ENCODE results near the gene CYP4F2. TPM values are rescaled to one million over a fixed set of nuclear protein-coding genes. Genes with fewer than 3 reads are reported as not detected.

Gene CYP4F2
- total RNA-seq, 5 donors from 2014 or later (not counting 1 experiment from before 2014, with no cell fraction given) = 0.29 TPM; not detected in 4

DNA sequence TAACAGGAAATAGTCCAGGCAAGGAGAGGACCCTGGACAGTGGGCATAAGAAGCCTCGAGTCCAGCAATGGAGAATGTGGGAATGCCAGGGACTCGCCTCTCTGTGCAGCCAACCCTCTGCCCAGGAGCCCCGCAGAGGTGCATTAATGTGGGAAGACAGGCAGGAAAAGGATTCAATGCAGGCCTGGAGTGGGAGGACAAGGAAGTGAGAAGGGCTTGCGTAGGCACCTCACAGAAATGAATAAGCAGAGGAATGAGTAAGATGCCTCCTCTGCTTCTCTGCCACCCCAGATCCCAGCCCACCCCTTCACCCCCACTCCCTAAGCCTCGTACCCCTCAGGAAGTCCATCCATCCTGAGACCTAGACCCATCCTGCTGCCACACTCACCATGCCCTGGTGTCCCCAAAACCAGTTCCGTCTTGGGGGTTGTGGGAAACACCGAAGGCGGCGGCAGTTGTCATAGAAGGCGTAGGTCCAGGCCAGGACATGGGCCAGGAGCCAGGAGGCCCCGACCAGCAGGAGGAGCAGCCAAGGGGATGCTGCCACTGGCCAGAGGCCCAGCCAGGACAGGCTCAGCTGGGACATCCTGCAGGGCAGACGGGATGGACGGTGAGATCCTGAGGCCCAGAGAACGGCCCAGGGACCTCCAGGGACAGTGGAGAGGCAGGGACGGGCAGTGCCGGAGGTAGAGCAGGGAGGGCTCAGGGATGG is 692 bp downstream of the CYP4F2 start:
- no peak overlapping the region for H3K27ac Mint-ChIP-seq
- POLR2A ChIA-PET = no interaction called here
- no peaks in the 10 kb centered on the region for H3K36me3 ChIP-seq (ENCODE audit: control insufficient read depth in 2 of 2, extremely low read depth in 1 of 2, insufficient read depth in 1 of 2, low read length in 1 of 2)
- no peak for DNase-seq
- no peak overlapping the region for H3K4me3 ChIP-seq (ENCODE audit: control insufficient read depth in 1 of 2, extremely low read depth in 1 of 2, low read length in 1 of 2)
- peaks cover 0 to 38% of the 10 kb centered on the region in 2 experiments for H3K27me3 ChIP-seq (replicated peaks in 1 of 2; ENCODE audit: control insufficient read depth in 2 of 2, extremely low read depth in 1 of 2, insufficient read depth in 2 of 2, low read length in 1 of 2)
- no peak overlapping the region for H3K4me3 Mint-ChIP-seq
- H3K36me3 Mint-ChIP-seq = no peaks in the 10 kb centered on the region
- no peaks in the 10 kb centered on the region for H3K9me3 ChIP-seq
- no peaks in the 10 kb centered on the region for H3K9me3 Mint-ChIP-seq
- peaks cover 24 to 43% of the 10 kb centered on the region in 2 donors for H3K27me3 Mint-ChIP-seq
- WGBS (ENCODE audit: insufficient coverage) = 89% methylated on average over 15 of the region's 16 CpGs
- H3K27ac ChIP-seq (ENCODE audit: low read length) = no peak overlapping the region
- CTCF ChIA-PET = no interaction called here
- H3K4me1 Mint-ChIP-seq = peaks cover 9 to 12% (median 11%) of the 10 kb centered on the region in 3 donors
- ATAC-seq (replicated peaks in 1 of 4) = no peak
- peaks cover 0 to 2% of the 10 kb centered on the region in 2 experiments for H3K4me1 ChIP-seq (ENCODE audit: control insufficient read depth in 1 of 2, extremely low read depth in 1 of 2, insufficient read depth in 2 of 2, low read length in 2 of 2)

DNA sequence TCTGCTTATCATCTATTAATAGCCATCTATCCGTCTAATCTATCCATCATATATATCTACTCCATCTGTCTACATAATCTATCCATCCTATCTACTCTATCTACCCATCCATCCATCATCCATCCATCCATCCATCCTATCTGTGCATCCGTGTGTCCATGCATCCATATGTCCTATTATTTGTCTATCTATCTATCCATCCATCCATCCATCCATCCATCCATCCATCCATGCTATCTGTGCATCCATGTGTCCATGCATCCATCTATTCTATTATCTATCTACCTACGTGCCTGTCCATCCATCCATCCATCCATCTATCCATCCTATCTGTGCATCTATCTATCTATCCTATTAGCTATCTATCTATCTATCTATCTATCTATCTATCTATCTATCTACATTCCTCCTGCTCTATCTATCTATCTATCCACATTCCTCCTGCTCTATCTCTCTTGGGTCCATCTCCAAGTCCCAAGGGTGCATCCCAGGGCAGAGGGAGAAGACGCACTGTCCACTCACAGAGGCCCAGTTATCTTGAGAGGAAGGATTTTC is 1.9 kb downstream of the CYP4F2 start:
- no peak for ATAC-seq (replicated peaks in 1 of 4)
- Histone ChIP-seq H3K9me3 (no peaks in the 10 kb centered on the region), H3K27me3 (replicated peaks in 1 of 2; ENCODE audit: control insufficient read depth in 2 of 2, extremely low read depth in 1 of 2, insufficient read depth in 2 of 2, low read length in 1 of 2) (peaks cover 0 to 33% of the 10 kb centered on the region in 2 experiments), H3K4me3 (ENCODE audit: control insufficient read depth in 1 of 2, extremely low read depth in 1 of 2, low read length in 1 of 2) (no peak overlapping the region), H3K27ac (ENCODE audit: low read length) (no peak overlapping the region), H3K4me1 (ENCODE audit: control insufficient read depth in 1 of 2, extremely low read depth in 1 of 2, insufficient read depth in 2 of 2, low read length in 2 of 2) (peaks cover 0 to 2% of the 10 kb centered on the region in 2 experiments), H3K36me3 (ENCODE audit: control insufficient read depth in 2 of 2, extremely low read depth in 1 of 2, insufficient read depth in 1 of 2, low read length in 1 of 2) (no peaks in the 10 kb centered on the region)
- ChIA-PET CTCF (no interaction called here), POLR2A (no interaction called here)
- peaks cover 9 to 12% (median 10%) of the 10 kb centered on the region in 3 donors for H3K4me1 Mint-ChIP-seq
- WGBS (ENCODE audit: insufficient coverage) = 82% methylated on average over 3 of the region's 4 CpGs
- DNase-seq = no peak
- peaks cover 23 to 35% of the 10 kb centered on the region in 2 donors for H3K27me3 Mint-ChIP-seq
- no peaks in the 10 kb centered on the region for H3K9me3 Mint-ChIP-seq
- no peak overlapping the region for H3K4me3 Mint-ChIP-seq
- H3K36me3 Mint-ChIP-seq = no peaks in the 10 kb centered on the region
- H3K27ac Mint-ChIP-seq = no peak overlapping the region

DNA sequence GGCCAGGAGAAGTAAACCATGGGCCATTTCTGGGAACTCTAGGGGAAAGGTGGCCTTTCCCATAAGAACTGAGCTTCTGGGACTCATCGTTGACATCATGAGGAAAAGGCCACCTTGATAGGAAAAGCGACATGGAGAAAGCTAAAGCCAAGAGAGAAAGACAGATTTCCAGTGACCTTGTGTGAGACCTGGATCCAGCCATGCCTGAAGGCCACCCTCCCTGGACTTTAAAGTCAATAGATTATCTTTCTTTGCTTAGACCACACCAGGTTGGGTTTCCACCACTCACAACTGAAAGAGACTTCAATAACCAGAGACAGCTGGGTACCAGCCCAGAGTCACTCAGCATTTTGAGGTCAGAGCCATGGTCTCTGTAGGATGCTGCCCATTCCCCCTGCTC is 3.5 kb downstream of the CYP4F2 start:
- H3K27ac ChIP-seq (ENCODE audit: low read length) = no peak overlapping the region
- Mint-ChIP-seq H3K4me3 (no peak overlapping the region), H3K4me1 (peaks cover 0 to under 1% (median under 1%) of the 10 kb centered on the region in 3 donors), H3K9me3 (no peaks in the 10 kb centered on the region), H3K27ac (no peak overlapping the region), H3K27me3 (peaks cover 17 to 26% of the 10 kb centered on the region in 2 donors), H3K36me3 (no peaks in the 10 kb centered on the region)
- H3K9me3 ChIP-seq = no peaks in the 10 kb centered on the region
- no peaks in the 10 kb centered on the region for H3K36me3 ChIP-seq (ENCODE audit: control insufficient read depth in 2 of 2, extremely low read depth in 1 of 2, insufficient read depth in 1 of 2, low read length in 1 of 2)
- H3K27me3 ChIP-seq (replicated peaks in 1 of 2; ENCODE audit: control insufficient read depth in 2 of 2, extremely low read depth in 1 of 2, insufficient read depth in 2 of 2, low read length in 1 of 2) = peaks cover 0 to 32% of the 10 kb centered on the region in 2 experiments
- POLR2A ChIA-PET = no interaction called here
- ATAC-seq (replicated peaks in 1 of 4) = no peak
- WGBS (ENCODE audit: insufficient coverage) = 69% methylated on average over 2 of the region's 2 CpGs
- H3K4me3 ChIP-seq (ENCODE audit: control insufficient read depth in 1 of 2, extremely low read depth in 1 of 2, low read length in 1 of 2) = no peak overlapping the region
- no peak for DNase-seq
- no peaks in the 10 kb centered on the region for H3K4me1 ChIP-seq (ENCODE audit: control insufficient read depth in 1 of 2, extremely low read depth in 1 of 2, insufficient read depth in 2 of 2, low read length in 2 of 2)
- CTCF ChIA-PET = no interaction called here

DNA sequence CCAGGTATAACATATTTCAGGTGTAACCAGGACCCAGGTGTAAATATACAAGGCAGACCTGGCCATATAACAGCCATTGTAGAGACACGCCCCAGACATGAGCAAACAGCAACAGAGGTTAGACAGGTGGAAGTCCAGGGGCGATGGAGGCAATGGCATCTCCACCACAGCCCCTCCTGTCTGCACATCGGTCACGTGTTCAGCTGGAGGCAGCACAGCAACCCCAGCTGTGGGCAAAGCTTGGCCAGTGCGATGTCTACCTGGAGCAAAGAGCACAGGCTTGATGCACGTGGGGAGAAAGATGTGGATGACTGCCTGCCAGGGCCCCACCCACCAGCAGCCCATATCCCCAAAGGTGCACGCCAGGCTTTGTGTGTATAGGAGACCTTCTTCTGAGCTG is 4.4 kb downstream of the CYP4F2 start:
- H3K9me3 Mint-ChIP-seq = no peaks in the 10 kb centered on the region
- no peak overlapping the region for H3K4me3 ChIP-seq (ENCODE audit: control insufficient read depth in 1 of 2, extremely low read depth in 1 of 2, low read length in 1 of 2)
- ATAC-seq (replicated peaks in 1 of 4) (no peak), DNase-seq (no peak)
- no peaks in the 10 kb centered on the region for H3K9me3 ChIP-seq
- H3K27ac Mint-ChIP-seq = no peak overlapping the region
- peaks cover 0 to 29% of the 10 kb centered on the region in 2 experiments for H3K27me3 ChIP-seq (replicated peaks in 1 of 2; ENCODE audit: control insufficient read depth in 2 of 2, extremely low read depth in 1 of 2, insufficient read depth in 2 of 2, low read length in 1 of 2)
- H3K36me3 ChIP-seq (ENCODE audit: control insufficient read depth in 2 of 2, extremely low read depth in 1 of 2, insufficient read depth in 1 of 2, low read length in 1 of 2) = no peaks in the 10 kb centered on the region
- 47% methylated on average over 3 of the region's 7 CpGs for whole genome bisulfite sequencing (ENCODE audit: insufficient coverage)
- H3K4me3 Mint-ChIP-seq = no peak overlapping the region
- POLR2A ChIA-PET = no interaction called here
- no peaks in the 10 kb centered on the region for H3K4me1 ChIP-seq (ENCODE audit: control insufficient read depth in 1 of 2, extremely low read depth in 1 of 2, insufficient read depth in 2 of 2, low read length in 2 of 2)
- no peaks in the 10 kb centered on the region for H3K4me1 Mint-ChIP-seq
- H3K27me3 Mint-ChIP-seq = peaks cover 17 to 24% of the 10 kb centered on the region in 2 donors
- no peaks in the 10 kb centered on the region for H3K36me3 Mint-ChIP-seq
- CTCF ChIA-PET = no interaction called here
- no peak overlapping the region for H3K27ac ChIP-seq (ENCODE audit: low read length)

DNA sequence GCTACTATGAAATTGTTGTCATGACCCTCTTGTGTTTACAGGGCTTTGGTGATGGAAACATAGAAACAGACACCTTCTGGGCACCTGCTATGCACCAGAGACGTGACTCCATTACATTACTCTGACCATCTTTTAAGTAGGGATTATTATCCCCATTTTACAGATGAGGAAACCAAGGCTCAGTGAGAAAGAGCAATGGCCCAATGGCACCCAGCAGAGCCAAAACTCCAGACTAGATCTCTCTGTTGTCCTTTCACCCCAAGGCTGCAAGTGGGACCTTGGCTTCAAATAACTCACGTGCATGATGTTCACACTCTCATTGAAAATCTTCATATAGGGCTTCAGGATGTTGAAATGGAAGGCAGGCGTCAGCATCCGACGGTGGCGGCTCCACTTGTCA is 5.9 kb downstream of the CYP4F2 start:
- peaks cover 12 to 18% of the 10 kb centered on the region in 2 donors for H3K27me3 Mint-ChIP-seq
- DNase-seq = no peak
- Histone ChIP-seq H3K9me3 (no peaks in the 10 kb centered on the region), H3K4me3 (ENCODE audit: control insufficient read depth in 1 of 2, extremely low read depth in 1 of 2, low read length in 1 of 2) (no peak overlapping the region), H3K36me3 (ENCODE audit: control insufficient read depth in 2 of 2, extremely low read depth in 1 of 2, insufficient read depth in 1 of 2, low read length in 1 of 2) (no peaks in the 10 kb centered on the region), H3K27me3 (replicated peaks in 1 of 2; ENCODE audit: control insufficient read depth in 2 of 2, extremely low read depth in 1 of 2, insufficient read depth in 2 of 2, low read length in 1 of 2) (peaks cover 0 to 18% of the 10 kb centered on the region in 2 experiments), H3K27ac (ENCODE audit: low read length) (no peak overlapping the region), H3K4me1 (ENCODE audit: control insufficient read depth in 1 of 2, extremely low read depth in 1 of 2, insufficient read depth in 2 of 2, low read length in 2 of 2) (no peaks in the 10 kb centered on the region)
- no peaks in the 10 kb centered on the region for H3K36me3 Mint-ChIP-seq
- no peaks in the 10 kb centered on the region for H3K9me3 Mint-ChIP-seq
- ATAC-seq (replicated peaks in 1 of 4) = no peak
- POLR2A ChIA-PET = no interaction called here
- 20% methylated on average over 1 of the region's 6 CpGs for WGBS (ENCODE audit: insufficient coverage)
- H3K27ac Mint-ChIP-seq = no peak overlapping the region
- H3K4me1 Mint-ChIP-seq = no peaks in the 10 kb centered on the region
- no peak overlapping the region for H3K4me3 Mint-ChIP-seq
- CTCF ChIA-PET = no interaction called here

DNA sequence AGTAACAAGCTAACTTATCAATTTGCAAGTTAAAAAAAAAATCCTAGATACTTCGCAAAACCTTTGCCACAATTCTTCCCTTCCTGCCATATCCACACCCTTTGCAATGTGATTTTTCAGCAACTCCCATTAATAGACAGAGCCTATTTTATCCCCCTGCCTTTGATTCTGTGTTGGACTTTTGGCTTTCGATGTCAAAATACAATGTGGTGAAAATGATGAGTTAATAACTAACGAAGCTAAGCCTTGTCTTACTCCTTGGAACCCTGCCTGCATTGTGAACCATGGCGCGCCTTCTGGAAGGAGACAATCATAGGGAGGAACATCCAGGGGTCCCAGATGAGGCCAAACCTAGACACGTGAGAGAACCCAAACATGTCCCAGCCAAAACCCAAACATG is 6.4 kb downstream of the CYP4F2 start:
- no peak for DNase-seq
- 70% methylated on average over 6 of the region's 6 CpGs for WGBS (ENCODE audit: insufficient coverage)
- H3K4me3 Mint-ChIP-seq = no peak overlapping the region
- POLR2A ChIA-PET = no interaction called here
- Histone ChIP-seq H3K27ac (ENCODE audit: low read length) (no peak overlapping the region), H3K27me3 (replicated peaks in 1 of 2; ENCODE audit: control insufficient read depth in 2 of 2, extremely low read depth in 1 of 2, insufficient read depth in 2 of 2, low read length in 1 of 2) (peaks cover 0 to 15% of the 10 kb centered on the region in 2 experiments), H3K36me3 (ENCODE audit: control insufficient read depth in 2 of 2, extremely low read depth in 1 of 2, insufficient read depth in 1 of 2, low read length in 1 of 2) (no peaks in the 10 kb centered on the region), H3K4me3 (ENCODE audit: control insufficient read depth in 1 of 2, extremely low read depth in 1 of 2, low read length in 1 of 2) (no peak overlapping the region), H3K4me1 (ENCODE audit: control insufficient read depth in 1 of 2, extremely low read depth in 1 of 2, insufficient read depth in 2 of 2, low read length in 2 of 2) (no peaks in the 10 kb centered on the region), H3K9me3 (no peaks in the 10 kb centered on the region)
- no peaks in the 10 kb centered on the region for H3K36me3 Mint-ChIP-seq
- H3K9me3 Mint-ChIP-seq = no peaks in the 10 kb centered on the region
- no peak overlapping the region for H3K27ac Mint-ChIP-seq
- CTCF ChIA-PET = interaction anchor here in 1 of 2 donors (1.1 kb wide), 1 partner anchor 80 kb away, joined by 4 read pairs; no protein-coding TSS in a partner anchor
- H3K27me3 Mint-ChIP-seq = peaks cover 7 to 12% of the 10 kb centered on the region in 2 donors
- ATAC-seq (replicated peaks in 1 of 4) = no peak
- H3K4me1 Mint-ChIP-seq = no peaks in the 10 kb centered on the region
